ENCODE measurements around the gene TRAPPC2B.
"Not testable (repeated sequence)": the region's sequence is repeated elsewhere in the genome, so short reads cannot be mapped to it uniquely, and the experiment has no call there.

The TRAPPC2B gene

GRCh38 chr19:57348136-57348535 lies 15.2 kb upstream of the TRAPPC2B start:
- peaks cover 11% of the 10 kb centered on the region for H3K4me1 ChIP-seq (ENCODE audit: control insufficient read depth, insufficient read depth, low read length)
- no peaks in the 10 kb centered on the region for H3K27me3 ChIP-seq (ENCODE audit: control insufficient read depth, insufficient read depth, low read length)
- no peaks in the 10 kb centered on the region for H3K36me3 ChIP-seq (ENCODE audit: control insufficient read depth, insufficient read depth, low read length)
- H3K4me3 ChIP-seq (ENCODE audit: low read length): no peak overlapping the region
- H3K9me3 ChIP-seq (ENCODE audit: control insufficient read depth, low read length): no peaks in the 10 kb centered on the region
- no peak overlapping the region for H3K9ac ChIP-seq (ENCODE audit: low read length)

DNA sequence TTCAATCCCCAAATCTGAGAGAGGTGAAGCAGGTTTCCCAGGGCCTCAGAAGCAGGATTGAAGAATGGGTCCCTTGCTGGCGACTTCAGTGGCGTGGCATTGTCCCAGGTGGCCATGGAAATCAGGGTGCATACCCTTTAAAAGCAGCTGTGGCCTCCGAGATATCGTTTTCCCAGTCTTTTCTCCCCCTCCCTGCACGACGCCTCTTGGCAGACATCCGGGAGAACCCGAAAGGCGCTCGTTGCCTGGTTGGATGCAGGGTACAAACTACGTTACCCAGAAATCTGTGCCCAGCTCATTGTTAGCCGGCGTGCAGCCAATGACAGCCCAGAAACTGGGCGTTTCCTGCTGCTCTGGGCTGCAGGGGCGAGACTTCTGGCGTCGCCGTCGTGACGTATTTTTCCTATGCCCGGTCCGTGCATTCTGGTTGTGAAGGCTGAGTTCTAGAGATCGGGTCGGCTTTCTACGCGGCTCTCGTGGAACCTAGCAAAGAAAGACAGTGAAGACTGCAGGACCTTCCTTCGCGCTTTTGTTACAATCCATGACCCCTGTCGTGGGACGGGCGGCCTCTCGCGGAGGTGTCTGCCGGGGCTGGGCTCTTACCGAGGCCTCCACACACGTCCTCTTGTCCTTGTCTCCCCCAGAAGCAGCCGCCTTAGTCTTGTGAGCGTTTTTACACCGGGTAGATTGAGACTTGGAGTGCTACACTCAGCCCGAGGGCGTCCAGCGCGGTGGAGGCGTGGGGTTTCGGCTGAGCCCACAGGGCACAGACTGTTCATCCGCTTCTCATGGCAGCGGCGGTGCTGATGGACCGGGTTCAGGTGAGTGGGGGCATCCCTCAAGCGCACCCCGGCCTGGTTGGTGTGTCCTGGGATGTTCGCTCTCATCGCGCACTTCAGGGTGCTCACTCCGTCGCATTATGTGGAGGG lies 12.2 kb upstream of the TRAPPC2B start, which contains the start of gene ZNF304:
Gene ZNF304 (plus strand): TSS at position 395 of the 929 bp plus-strand sequence. CDS start 394 bp downstream, at position 789.
- H3K4me1 ChIP-seq (ENCODE audit: control insufficient read depth, insufficient read depth, low read length): peaks cover 11% of the 10 kb centered on the region

GRCh38 chr19:57351867-57352266 lies 11.5 kb upstream of the TRAPPC2B start:
- peaks cover 13% of the 10 kb centered on the region for H3K36me3 ChIP-seq (ENCODE audit: control insufficient read depth, insufficient read depth, low read length)
- H3K4me3 ChIP-seq (ENCODE audit: low read length): peak overlapping the region; percentile 96
- H3K9me3 ChIP-seq (ENCODE audit: control insufficient read depth, low read length): peaks cover 6% of the 10 kb centered on the region
- H3K27me3 ChIP-seq (ENCODE audit: control insufficient read depth, insufficient read depth, low read length): no peaks in the 10 kb centered on the region
- H3K4me1 ChIP-seq (ENCODE audit: control insufficient read depth, insufficient read depth, low read length): peaks cover 11% of the 10 kb centered on the region
- peak overlapping the region; percentile 90 for H3K9ac ChIP-seq (ENCODE audit: low read length)

More for the DNA sequence above, 12.2 kb upstream of the TRAPPC2B start, which contains the start of gene ZNF304:
- H3K36me3 ChIP-seq (ENCODE audit: control insufficient read depth, insufficient read depth, low read length): peaks cover 6% of the 10 kb centered on the region
- peak within 1 kb of the TSS; percentile 96 for H3K4me3 ChIP-seq (ENCODE audit: low read length)
- no peaks in the 10 kb centered on the region for H3K27me3 ChIP-seq (ENCODE audit: control insufficient read depth, insufficient read depth, low read length)
- peak within 1 kb of the TSS; percentile 90 for H3K9ac ChIP-seq (ENCODE audit: low read length)
- peaks cover 6% of the 10 kb centered on the region for H3K9me3 ChIP-seq (ENCODE audit: control insufficient read depth, low read length)

GRCh38 chr19:57355916-57356315 lies 7.4 kb upstream of the TRAPPC2B start:
- Histone ChIP-seq H3K36me3 (ENCODE audit: control insufficient read depth, insufficient read depth, low read length) (peaks cover 18% of the 10 kb centered on the region), H3K27me3 (ENCODE audit: control insufficient read depth, insufficient read depth, low read length) (no peaks in the 10 kb centered on the region), H3K9ac (ENCODE audit: low read length) (no peak overlapping the region), H3K9me3 (ENCODE audit: control insufficient read depth, low read length) (peaks cover 6% of the 10 kb centered on the region), H3K4me3 (ENCODE audit: low read length) (no peak overlapping the region), H3K4me1 (ENCODE audit: control insufficient read depth, insufficient read depth, low read length) (peaks cover 11% of the 10 kb centered on the region)

GRCh38 chr19:57357406-57357805 lies 5.9 kb upstream of the TRAPPC2B start:
- Histone ChIP-seq H3K4me3 (ENCODE audit: low read length) (no peak overlapping the region), H3K27me3 (ENCODE audit: control insufficient read depth, insufficient read depth, low read length) (no peaks in the 10 kb centered on the region), H3K9me3 (ENCODE audit: control insufficient read depth, low read length) (peaks cover 6% of the 10 kb centered on the region), H3K36me3 (ENCODE audit: control insufficient read depth, insufficient read depth, low read length) (peaks cover 18% of the 10 kb centered on the region), H3K4me1 (ENCODE audit: control insufficient read depth, insufficient read depth, low read length) (peaks cover 3% of the 10 kb centered on the region), H3K9ac (ENCODE audit: low read length) (no peak overlapping the region)

DNA sequence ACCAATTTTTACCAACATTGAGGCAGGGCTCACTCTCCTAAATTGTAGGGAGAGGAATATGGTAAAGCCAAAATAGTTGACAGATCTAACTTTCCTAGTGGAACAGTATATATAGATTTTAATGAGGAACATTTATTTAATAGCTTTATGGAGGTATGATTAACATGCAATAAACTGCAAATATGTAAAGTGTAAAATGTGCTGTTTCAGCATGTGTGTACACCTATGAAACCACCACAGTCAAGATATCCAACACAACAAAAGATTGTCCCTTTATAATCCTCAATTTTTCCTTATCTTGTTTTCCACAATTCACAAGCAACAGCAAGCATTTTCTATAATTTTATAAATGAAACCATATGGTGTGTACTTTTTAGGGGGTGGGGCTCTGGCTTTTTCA lies 4.1 kb upstream of the TRAPPC2B start:
- H3K36me3 ChIP-seq (ENCODE audit: control insufficient read depth, insufficient read depth, low read length): peaks cover 18% of the 10 kb centered on the region
- H3K9me3 ChIP-seq (ENCODE audit: control insufficient read depth, low read length): peaks cover 6% of the 10 kb centered on the region
- H3K4me1 ChIP-seq (ENCODE audit: control insufficient read depth, insufficient read depth, low read length): peaks cover 4% of the 10 kb centered on the region
- H3K27me3 ChIP-seq (ENCODE audit: control insufficient read depth, insufficient read depth, low read length): no peaks in the 10 kb centered on the region
- no peak overlapping the region for H3K4me3 ChIP-seq (ENCODE audit: low read length)
- H3K9ac ChIP-seq (ENCODE audit: low read length): no peak overlapping the region

- no peaks in the 10 kb centered on the region for H3K9me3 ChIP-seq (ENCODE audit: control insufficient read depth, low read length)
- H3K9ac ChIP-seq (ENCODE audit: low read length): peak overlapping the region; percentile 53
- peaks cover 4% of the 10 kb centered on the region for H3K4me1 ChIP-seq (ENCODE audit: control insufficient read depth, insufficient read depth, low read length)
These were observed 932 bp upstream of the TRAPPC2B start for GRCh38 chr19:57362419-57362818.

DNA sequence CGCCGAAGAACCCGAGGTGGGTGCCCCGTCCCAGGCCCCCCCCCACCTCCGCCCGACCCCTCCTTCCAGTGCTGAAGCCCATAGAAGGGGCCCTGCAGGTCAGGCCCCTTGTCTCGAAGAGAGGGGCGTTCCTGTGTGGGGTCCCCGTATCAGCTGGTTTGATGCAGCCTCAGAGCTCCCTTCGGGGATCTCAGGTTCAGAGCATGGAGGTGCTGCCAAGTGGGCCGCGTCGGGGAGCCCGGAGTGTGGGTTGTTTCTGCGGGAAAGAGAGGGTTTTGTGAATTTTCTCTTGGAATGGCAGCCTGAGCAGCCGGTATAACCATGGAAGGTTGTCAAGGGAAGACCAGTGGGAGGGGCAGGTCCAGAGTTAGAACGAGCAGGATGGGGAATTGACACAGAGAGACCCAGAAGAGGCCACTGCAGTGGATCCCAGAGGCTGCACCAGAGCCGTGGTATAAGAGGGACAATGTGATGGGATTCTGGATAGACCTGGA lies 384 bp downstream of the TRAPPC2B start:
- peak overlapping the region; percentile 76 for H3K9ac ChIP-seq (ENCODE audit: low read length)
- peaks cover 4% of the 10 kb centered on the region for H3K4me1 ChIP-seq (ENCODE audit: control insufficient read depth, insufficient read depth, low read length)
- H3K36me3 ChIP-seq (ENCODE audit: control insufficient read depth, insufficient read depth, low read length): no peaks in the 10 kb centered on the region
- H3K27me3 ChIP-seq (ENCODE audit: control insufficient read depth, insufficient read depth, low read length): no peaks in the 10 kb centered on the region
- peak overlapping the region; percentile 80 for H3K4me3 ChIP-seq (ENCODE audit: low read length)
- H3K9me3 ChIP-seq (ENCODE audit: control insufficient read depth, low read length): no peaks in the 10 kb centered on the region

More at GRCh38 chr19:57362419-57362818, 932 bp upstream of the TRAPPC2B start:
- Histone ChIP-seq H3K27me3 (ENCODE audit: control insufficient read depth, insufficient read depth, low read length) (no peaks in the 10 kb centered on the region), H3K36me3 (ENCODE audit: control insufficient read depth, insufficient read depth, low read length) (no peaks in the 10 kb centered on the region), H3K4me3 (ENCODE audit: low read length) (peak overlapping the region; percentile 80)

GRCh38 chr19:57366776-57367175 lies 3.4 kb downstream of the TRAPPC2B start:
- no peaks in the 10 kb centered on the region for H3K9me3 ChIP-seq (ENCODE audit: control insufficient read depth, low read length)
- H3K27me3 ChIP-seq (ENCODE audit: control insufficient read depth, insufficient read depth, low read length): no peaks in the 10 kb centered on the region
- H3K36me3 ChIP-seq (ENCODE audit: control insufficient read depth, insufficient read depth, low read length): peaks cover 1% of the 10 kb centered on the region

GRCh38 chr19:57374179-57374578 lies 10.8 kb downstream of the TRAPPC2B start:
- Histone ChIP-seq H3K4me1 (ENCODE audit: control insufficient read depth, insufficient read depth, low read length) (no peaks in the 10 kb centered on the region), H3K9me3 (ENCODE audit: control insufficient read depth, low read length) (peaks cover 12% of the 10 kb centered on the region), H3K36me3 (ENCODE audit: control insufficient read depth, insufficient read depth, low read length) (peaks cover 19% of the 10 kb centered on the region), H3K9ac (ENCODE audit: low read length) (no peak overlapping the region), H3K4me3 (ENCODE audit: low read length) (no peak overlapping the region), H3K27me3 (ENCODE audit: control insufficient read depth, insufficient read depth, low read length) (no peaks in the 10 kb centered on the region)

More at GRCh38 chr19:57366776-57367175, 3.4 kb downstream of the TRAPPC2B start:
- Histone ChIP-seq H3K4me1 (ENCODE audit: control insufficient read depth, insufficient read depth, low read length) (peaks cover 4% of the 10 kb centered on the region), H3K9ac (ENCODE audit: low read length) (no peak overlapping the region), H3K4me3 (ENCODE audit: low read length) (no peak overlapping the region)

GRCh38 chr19:57374647-57375046 lies 11.3 kb downstream of the TRAPPC2B start:
- H3K36me3 ChIP-seq (ENCODE audit: control insufficient read depth, insufficient read depth, low read length): peaks cover 19% of the 10 kb centered on the region
- not testable (repeated sequence) for H3K4me1 ChIP-seq (ENCODE audit: control insufficient read depth, insufficient read depth, low read length); H3K9ac ChIP-seq (ENCODE audit: low read length); H3K4me3 ChIP-seq (ENCODE audit: low read length); H3K27me3 ChIP-seq (ENCODE audit: control insufficient read depth, insufficient read depth, low read length)
- H3K9me3 ChIP-seq (ENCODE audit: control insufficient read depth, low read length): peaks cover 12% of the 10 kb centered on the region

DNA sequence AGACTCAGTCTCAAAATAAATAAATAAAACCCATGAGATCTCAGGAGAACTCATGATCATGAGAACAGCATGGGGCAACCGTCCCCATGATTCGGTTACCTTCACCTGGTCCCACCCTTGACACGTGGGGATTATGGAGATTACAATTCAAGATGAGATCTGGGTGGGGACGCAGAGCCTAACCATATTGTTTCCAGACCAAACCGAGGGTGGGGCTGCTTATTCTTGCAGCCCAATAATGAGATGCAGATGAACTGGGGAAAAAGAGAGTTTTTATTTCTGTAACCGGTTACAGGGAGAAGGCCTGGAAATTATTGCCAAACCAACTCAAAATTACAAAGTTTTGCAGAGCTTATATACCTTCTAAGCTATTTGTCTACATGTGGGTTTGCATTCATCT lies 12.8 kb downstream of the TRAPPC2B start:
- no peaks in the 10 kb centered on the region for H3K27me3 ChIP-seq (ENCODE audit: control insufficient read depth, insufficient read depth, low read length)
- peaks cover 12% of the 10 kb centered on the region for H3K9me3 ChIP-seq (ENCODE audit: control insufficient read depth, low read length)
- no peaks in the 10 kb centered on the region for H3K4me1 ChIP-seq (ENCODE audit: control insufficient read depth, insufficient read depth, low read length)
- no peak overlapping the region for H3K9ac ChIP-seq (ENCODE audit: low read length)
- no peak overlapping the region for H3K4me3 ChIP-seq (ENCODE audit: low read length)
- peaks cover 19% of the 10 kb centered on the region for H3K36me3 ChIP-seq (ENCODE audit: control insufficient read depth, insufficient read depth, low read length)
